Measurements from ENCODE around the gene NAP1L3.

Gene NAP1L3

GRCh38 chrX:93673056-93673868 is at the start of gene NAP1L3:
NAP1L3 (minus strand) TSS chrX:93673578; CDS start chrX:93673304, 274 bp downstream.
- Mint-ChIP-seq H3K27ac (peak within 1 kb of the TSS; percentile 68), H3K4me3 (peak within 1 kb of the TSS; percentile 77), H3K4me1 (no peaks in the 10 kb centered on the region), H3K9me3 (no peaks in the 10 kb centered on the region), H3K36me3 (no peaks in the 10 kb centered on the region)
- DNase-seq (ENCODE audit: low spot score in 2 of 2) (peak; percentile 9 to 55), ATAC-seq (peak; percentile 94)

- no peaks in the 10 kb centered on the region for H3K36me3 Mint-ChIP-seq
- no peak for ATAC-seq
- peaks cover 3% of the 10 kb centered on the region for H3K9me3 Mint-ChIP-seq
- no peak overlapping the region for H3K27ac Mint-ChIP-seq
- DNase-seq (ENCODE audit: low spot score in 2 of 2): no peak
- no peak overlapping the region for H3K4me3 Mint-ChIP-seq
- H3K4me1 Mint-ChIP-seq: no peaks in the 10 kb centered on the region
Measured at GRCh38 chrX:93711076-93711475, 37.7 kb upstream of the NAP1L3 start.

- Mint-ChIP-seq H3K9me3 (no peaks in the 10 kb centered on the region), H3K4me3 (no peak overlapping the region), H3K4me1 (no peaks in the 10 kb centered on the region), H3K36me3 (no peaks in the 10 kb centered on the region), H3K27ac (no peak overlapping the region)
- no peak for ATAC-seq
- no peak for DNase-seq (ENCODE audit: low spot score in 2 of 2)
Measured at GRCh38 chrX:93703701-93704100, 30.3 kb upstream of the NAP1L3 start.

- Mint-ChIP-seq H3K4me3 (no peak overlapping the region), H3K36me3 (no peaks in the 10 kb centered on the region), H3K27ac (no peak overlapping the region), H3K4me1 (no peaks in the 10 kb centered on the region), H3K9me3 (no peaks in the 10 kb centered on the region)
- DNase-seq (ENCODE audit: low spot score in 2 of 2) (no peak), ATAC-seq (no peak)
Measured at GRCh38 chrX:93695981-93696380, 22.6 kb upstream of the NAP1L3 start.

- no peak for ATAC-seq
- Mint-ChIP-seq H3K4me1 (no peaks in the 10 kb centered on the region), H3K27ac (peak within 1 kb of the TSS; percentile 68), H3K9me3 (no peaks in the 10 kb centered on the region), H3K36me3 (no peaks in the 10 kb centered on the region), H3K4me3 (peak within 1 kb of the TSS; percentile 77)
- DNase-seq (ENCODE audit: low spot score in 2 of 2): no peak
Measured at GRCh38 chrX:93673869-93674271, 492 bp upstream of the NAP1L3 start, which contains the start of gene FAM133A. FAM133A (plus strand) TSS chrX:93674206; CDS start chrX:93709420, 35,214 bp downstream.

GRCh38 chrX:93660575-93660974 is 12.8 kb downstream of the NAP1L3 start:
- Mint-ChIP-seq H3K4me3 (no peak overlapping the region), H3K27ac (no peak overlapping the region), H3K9me3 (no peaks in the 10 kb centered on the region), H3K4me1 (no peaks in the 10 kb centered on the region), H3K36me3 (no peaks in the 10 kb centered on the region)
- no peak for ATAC-seq
- DNase-seq (ENCODE audit: low spot score in 2 of 2): no peak

- Mint-ChIP-seq H3K27ac (no peak overlapping the region), H3K4me1 (no peaks in the 10 kb centered on the region), H3K4me3 (no peak overlapping the region), H3K36me3 (no peaks in the 10 kb centered on the region), H3K9me3 (peaks cover 4% of the 10 kb centered on the region)
- DNase-seq (ENCODE audit: low spot score in 2 of 2): no peak
- no peak for ATAC-seq
Measured at GRCh38 chrX:93649381-93649780, 24.0 kb downstream of the NAP1L3 start.

GRCh38 chrX:93637591-93637990 is 35.8 kb downstream of the NAP1L3 start:
- no peak overlapping the region for H3K27ac Mint-ChIP-seq
- no peak for DNase-seq (ENCODE audit: low spot score in 2 of 2)
- no peaks in the 10 kb centered on the region for H3K4me1 Mint-ChIP-seq
- no peaks in the 10 kb centered on the region for H3K36me3 Mint-ChIP-seq
- no peak for ATAC-seq
- H3K9me3 Mint-ChIP-seq: peaks cover 3% of the 10 kb centered on the region
- no peak overlapping the region for H3K4me3 Mint-ChIP-seq
